HG02840 (cell line): ENCODE results near the gene MCC.

ENCODE experiments used
- ATAC-seq: cut with Tn5 transposase; IDR thresholded peaks from one replicate; pipeline ENCODE4 v1.9.1; 2021; ENCODE audit warnings: mild to moderate bottlenecking, moderate library complexity, moderate number of reproducible peaks; ENCODE audit not compliant: unreplicated experiment, low FRiP score

Gene MCC

DNA sequence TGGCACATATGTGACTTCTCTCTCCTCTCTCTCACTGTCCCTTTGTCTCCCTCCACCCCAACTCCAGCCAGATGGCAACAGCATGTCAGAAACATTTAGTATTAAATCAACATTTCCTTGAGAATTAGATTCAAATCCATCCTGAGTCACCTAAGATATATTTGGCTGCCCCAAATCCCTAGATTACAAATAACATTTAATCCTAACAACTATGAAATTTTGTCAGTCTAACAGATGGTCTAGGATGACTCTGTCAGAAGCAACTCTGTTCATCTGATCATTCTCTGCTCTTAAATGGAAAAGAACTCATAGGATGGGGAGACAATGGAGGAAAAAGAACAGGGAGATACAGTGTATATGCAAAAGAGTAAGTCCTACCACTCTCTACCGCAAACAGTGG is 254.6 kb downstream of the MCC start:
- no peak for ATAC-seq

- ATAC-seq = no peak
Measured at GRCh38 chr5:113232667-113233066, 255.6 kb downstream of the MCC start.

- no peak for ATAC-seq
Measured at GRCh38 chr5:113232221-113232620, 256.0 kb downstream of the MCC start.

DNA sequence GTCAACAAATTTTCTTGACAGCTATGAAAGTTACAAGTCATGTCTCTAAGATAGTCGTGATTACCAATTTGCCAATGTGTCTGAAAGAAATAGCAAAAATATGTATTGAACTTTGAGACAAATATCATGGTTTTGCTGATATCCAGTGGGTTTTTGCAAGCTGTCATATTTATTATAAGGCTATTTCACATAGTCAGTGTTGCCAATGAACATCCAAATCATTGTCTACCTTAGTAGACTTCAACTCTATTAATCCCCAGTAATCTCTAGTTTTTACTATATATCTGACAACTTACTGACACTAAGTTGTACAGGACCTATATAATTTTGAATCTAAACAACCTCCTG is 256.6 kb downstream of the MCC start:
- no peak for ATAC-seq

DNA sequence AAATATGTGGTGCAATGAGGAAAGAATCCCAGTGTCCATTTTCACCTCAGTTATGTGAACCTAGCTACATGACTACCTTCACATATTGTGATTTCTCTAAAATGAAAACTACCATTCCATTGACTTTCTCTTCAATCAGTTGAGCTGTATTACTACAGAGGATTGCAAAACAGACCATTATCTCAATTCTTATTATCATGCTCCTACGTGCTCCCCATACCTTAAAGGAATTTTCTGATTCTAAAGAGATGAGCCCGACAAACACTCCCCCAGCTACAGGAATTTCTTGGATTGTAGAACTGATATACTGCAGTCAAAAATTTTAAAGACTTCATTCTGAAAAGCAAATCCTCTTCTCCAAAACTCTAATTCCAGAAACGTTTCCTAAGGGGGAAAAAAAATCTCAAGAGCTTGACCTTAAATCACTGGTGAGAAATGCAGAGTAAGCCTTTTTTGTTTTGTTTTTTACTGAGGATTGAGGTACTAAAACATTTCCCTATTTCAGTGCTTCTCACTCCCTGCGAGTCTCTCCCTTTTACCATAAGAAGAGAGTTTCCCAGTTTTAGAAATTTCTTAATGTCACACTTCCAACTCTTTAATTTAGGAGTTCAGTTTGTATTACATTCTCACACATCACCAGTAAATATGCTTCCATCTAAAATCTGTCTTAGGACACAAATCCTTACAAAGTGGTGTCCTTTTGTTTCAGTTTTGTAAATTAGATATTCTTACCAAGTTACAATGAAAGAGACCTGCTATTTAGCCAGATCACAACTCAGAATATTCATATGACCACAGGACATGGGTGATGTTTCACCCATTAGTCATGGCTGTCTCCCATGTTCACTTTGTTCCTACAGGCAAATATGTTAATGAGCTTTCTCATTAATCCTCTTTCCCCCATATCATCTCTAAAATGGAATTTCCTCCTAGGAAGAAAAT is 257.3 kb downstream of the MCC start:
- no peak for ATAC-seq

- no peak for ATAC-seq
Measured at GRCh38 chr5:113227798-113228197, 260.5 kb downstream of the MCC start.

GRCh38 chr5:113226116-113226736 is 262.0 kb downstream of the MCC start:
- ATAC-seq = no peak

GRCh38 chr5:113225259-113225658 is 263.0 kb downstream of the MCC start:
- no peak for ATAC-seq

DNA sequence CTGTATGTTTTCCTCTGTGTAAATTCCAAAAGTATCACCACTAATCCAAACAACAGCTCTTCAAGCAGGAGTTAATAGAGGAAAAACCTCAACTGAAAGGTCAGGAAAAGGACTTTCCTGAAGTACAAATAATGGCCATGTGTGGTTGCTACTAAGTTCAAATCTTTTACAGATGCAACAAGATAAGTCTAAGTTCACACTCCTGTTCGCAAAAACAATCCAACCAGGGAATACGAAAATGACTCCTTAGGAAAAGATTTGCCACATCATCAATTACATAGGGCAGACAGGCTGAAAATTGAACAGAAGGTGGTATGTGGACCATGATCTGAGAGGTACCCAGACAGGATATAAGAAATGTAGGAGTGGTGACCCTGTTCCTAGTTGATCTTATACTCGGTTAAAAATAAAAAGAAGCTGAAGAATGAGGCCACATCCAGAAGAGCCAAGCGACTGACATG is 263.6 kb downstream of the MCC start:
- no peak for ATAC-seq

GRCh38 chr5:113223831-113224604 is 264.2 kb downstream of the MCC start:
- no peak for ATAC-seq

DNA sequence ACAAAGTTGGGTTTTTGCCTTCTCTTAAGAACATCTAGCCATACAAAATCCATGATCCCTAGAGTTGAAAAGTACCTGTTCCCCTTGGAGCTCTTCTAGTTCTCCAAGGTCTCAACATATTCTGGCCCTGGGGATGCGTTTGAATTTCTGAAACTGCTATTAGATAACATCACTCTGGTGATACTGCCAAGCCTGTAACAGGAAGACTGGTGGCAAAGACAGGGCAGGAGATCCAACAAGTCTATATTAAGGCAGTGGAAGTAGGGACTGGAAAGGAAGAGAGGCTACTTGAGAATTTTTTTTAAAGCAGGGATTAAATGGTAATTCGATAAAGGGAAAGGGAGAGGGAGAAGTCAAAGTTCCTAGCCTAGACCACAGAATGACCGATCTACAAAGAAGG is 264.9 kb downstream of the MCC start:
- ATAC-seq = no peak

DNA sequence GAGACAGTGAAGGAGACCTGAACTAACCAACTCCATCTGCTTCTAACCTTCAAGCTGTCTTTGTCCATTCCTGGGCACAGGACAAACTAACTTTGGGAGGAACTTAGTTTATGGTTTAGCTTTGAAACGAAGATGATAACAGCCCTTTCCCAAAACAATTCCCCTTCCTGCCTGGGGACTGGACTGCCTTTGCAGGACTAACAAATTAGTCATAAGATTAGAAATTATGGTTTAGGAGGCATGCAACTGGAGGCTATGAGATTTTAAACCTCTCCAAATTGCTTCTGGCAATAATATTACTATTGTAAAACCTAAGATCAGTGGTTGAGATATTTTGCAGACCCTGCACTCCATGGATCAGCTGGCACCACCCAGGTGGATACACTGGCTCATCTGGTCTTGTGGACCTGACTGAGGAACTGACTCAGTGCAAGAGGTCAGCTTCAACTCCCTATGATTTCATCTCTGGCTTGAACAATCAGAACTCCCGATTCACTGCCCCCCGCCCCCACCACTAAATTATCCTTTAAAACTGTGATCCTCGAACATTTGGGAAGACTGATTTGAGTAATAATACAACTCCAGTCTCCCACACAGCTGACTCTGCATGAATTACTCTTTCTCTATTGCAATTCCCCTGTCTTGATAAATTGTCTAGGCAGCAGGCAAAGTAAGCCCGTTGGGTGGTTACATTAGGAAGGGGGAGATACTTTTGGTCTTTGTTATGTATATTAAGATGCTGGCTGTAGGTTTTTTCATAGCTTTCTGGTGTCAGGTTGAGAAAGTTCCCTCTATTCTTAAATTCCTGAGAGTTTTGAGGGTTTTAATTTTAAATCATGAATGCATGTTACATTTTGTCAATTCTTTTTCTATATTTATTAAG is 266.7 kb downstream of the MCC start:
- ATAC-seq = no peak

GRCh38 chr5:113219695-113220094 is 268.6 kb downstream of the MCC start:
- ATAC-seq = no peak

DNA sequence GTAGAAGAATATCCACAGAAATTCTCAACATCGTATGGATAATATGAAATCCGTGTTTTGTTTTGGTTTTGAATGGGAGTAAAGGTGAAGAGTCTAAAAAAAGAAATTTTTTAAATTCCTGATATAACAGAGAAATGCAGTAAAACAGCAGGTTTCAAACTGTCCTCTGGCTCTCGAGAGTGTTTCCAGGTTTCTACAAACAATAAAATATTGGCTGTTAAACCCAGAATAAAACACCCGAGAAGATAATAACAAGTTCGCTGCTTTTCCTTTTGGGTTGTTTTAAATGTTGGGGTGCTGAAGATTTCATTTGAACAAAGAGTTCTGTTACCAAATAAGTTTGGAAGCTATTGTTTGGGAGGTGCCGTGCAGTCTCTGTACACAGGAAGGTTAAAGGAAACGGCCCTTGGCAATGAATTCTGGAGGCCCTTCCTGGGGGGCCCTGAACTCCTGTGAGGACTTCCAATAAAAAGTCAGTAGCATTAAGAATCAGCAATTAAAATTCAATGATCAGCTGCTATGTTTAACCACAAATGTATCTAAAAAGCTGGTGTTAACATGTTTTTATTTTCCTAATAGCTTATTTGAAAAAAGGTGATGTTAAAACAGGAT is 269.2 kb downstream of the MCC start:
- no peak for ATAC-seq

- no peak for ATAC-seq
Measured at GRCh38 chr5:113218200-113218599, 270.1 kb downstream of the MCC start.

- no peak for ATAC-seq
Measured at GRCh38 chr5:113217619-113218184, 270.6 kb downstream of the MCC start.

DNA sequence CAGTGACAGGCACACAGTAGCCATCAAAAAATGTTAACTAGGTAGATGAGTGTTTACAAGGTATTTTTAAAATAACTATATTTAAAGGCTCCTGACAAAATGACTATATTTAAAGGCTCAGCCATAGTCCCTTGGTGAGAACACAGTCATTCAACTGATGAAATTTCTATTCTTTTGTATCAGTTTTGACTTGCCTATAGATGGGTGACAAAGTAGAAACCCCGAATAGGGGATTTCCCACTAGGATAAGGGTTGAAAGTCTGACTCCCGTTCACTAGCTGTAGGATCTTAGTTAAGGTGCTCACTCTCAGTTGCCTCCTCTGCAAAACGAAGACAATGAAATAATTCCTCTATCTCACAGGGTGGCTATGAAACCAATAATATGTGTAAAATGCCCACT is 271.7 kb downstream of the MCC start:
- no peak for ATAC-seq

GRCh38 chr5:113215401-113216060 is 272.7 kb downstream of the MCC start:
- no peak for ATAC-seq
